HG03521 (cell line): ENCODE data around the gene KIF13A.
"Not testable (repeated sequence)": the region's sequence is repeated elsewhere in the genome, so short reads cannot be mapped to it uniquely, and the experiment has no call there.

Experiments used
- ATAC-seq: cut with Tn5 transposase; IDR thresholded peaks from one replicate; pipeline ENCODE4 v1.9.1; 2021; ENCODE audit warnings: mild to moderate bottlenecking, moderate library complexity; ENCODE audit not compliant: unreplicated experiment

The KIF13A gene

GRCh38 chr6:17935188-17936149 is 52.0 kb downstream of the KIF13A start:
- no peak for ATAC-seq

- no peak for ATAC-seq
Observed at GRCh38 chr6:17933716-17934115, 53.7 kb downstream of the KIF13A start.

GRCh38 chr6:17932330-17932852 is 55.0 kb downstream of the KIF13A start:
- ATAC-seq, result no peak

- no peak for ATAC-seq
Observed at GRCh38 chr6:17931227-17931626, 56.2 kb downstream of the KIF13A start.

GRCh38 chr6:17930321-17930993 is 57.0 kb downstream of the KIF13A start:
- ATAC-seq, result no peak

- no peak for ATAC-seq
Observed at GRCh38 chr6:17928514-17929430, 58.7 kb downstream of the KIF13A start.

- no peak for ATAC-seq
Observed at GRCh38 chr6:17927705-17928104, 59.7 kb downstream of the KIF13A start.

- ATAC-seq, result no peak
Observed at GRCh38 chr6:17923401-17923863, 64.0 kb downstream of the KIF13A start.

- no peak for ATAC-seq
Observed at GRCh38 chr6:17921454-17921853, 66.0 kb downstream of the KIF13A start.

GRCh38 chr6:17919496-17919895 is 67.9 kb downstream of the KIF13A start:
- no peak for ATAC-seq

GRCh38 chr6:17917837-17918763 is 69.3 kb downstream of the KIF13A start:
- ATAC-seq, result no peak

- ATAC-seq, result no peak
Observed at GRCh38 chr6:17914651-17915050, 72.8 kb downstream of the KIF13A start.

GRCh38 chr6:17912521-17912920 is 74.9 kb downstream of the KIF13A start:
- ATAC-seq, result no peak

- ATAC-seq, result not testable (repeated sequence)
Observed at GRCh38 chr6:17911656-17912055, 75.8 kb downstream of the KIF13A start.

GRCh38 chr6:17910189-17910588 is 77.2 kb downstream of the KIF13A start:
- ATAC-seq, result no peak

GRCh38 chr6:17908831-17909230 is 78.6 kb downstream of the KIF13A start:
- no peak for ATAC-seq

GRCh38 chr6:17907406-17908229 is 79.8 kb downstream of the KIF13A start:
- ATAC-seq, result no peak
